NB4 (cell line): Measurements from ENCODE around the gene TMEM86A.
A peak's percentile ranks its signal among the peaks of the same experiment; 100 is the strongest.

Source experiments
- TF ChIP-seq, protein P1 (sequence below): IDR thresholded peaks from one replicate; pipeline ENCODE4 v1.5.1; 2012; ENCODE audit warnings: low read depth, low read length
- TF ChIP-seq, protein P2 (sequence below): IDR thresholded peaks from 2 replicates; pipeline ENCODE4 v1.6.1; 2011; ENCODE audit warnings: low read depth, low read length

- TF ChIP-seq, protein P1, sequence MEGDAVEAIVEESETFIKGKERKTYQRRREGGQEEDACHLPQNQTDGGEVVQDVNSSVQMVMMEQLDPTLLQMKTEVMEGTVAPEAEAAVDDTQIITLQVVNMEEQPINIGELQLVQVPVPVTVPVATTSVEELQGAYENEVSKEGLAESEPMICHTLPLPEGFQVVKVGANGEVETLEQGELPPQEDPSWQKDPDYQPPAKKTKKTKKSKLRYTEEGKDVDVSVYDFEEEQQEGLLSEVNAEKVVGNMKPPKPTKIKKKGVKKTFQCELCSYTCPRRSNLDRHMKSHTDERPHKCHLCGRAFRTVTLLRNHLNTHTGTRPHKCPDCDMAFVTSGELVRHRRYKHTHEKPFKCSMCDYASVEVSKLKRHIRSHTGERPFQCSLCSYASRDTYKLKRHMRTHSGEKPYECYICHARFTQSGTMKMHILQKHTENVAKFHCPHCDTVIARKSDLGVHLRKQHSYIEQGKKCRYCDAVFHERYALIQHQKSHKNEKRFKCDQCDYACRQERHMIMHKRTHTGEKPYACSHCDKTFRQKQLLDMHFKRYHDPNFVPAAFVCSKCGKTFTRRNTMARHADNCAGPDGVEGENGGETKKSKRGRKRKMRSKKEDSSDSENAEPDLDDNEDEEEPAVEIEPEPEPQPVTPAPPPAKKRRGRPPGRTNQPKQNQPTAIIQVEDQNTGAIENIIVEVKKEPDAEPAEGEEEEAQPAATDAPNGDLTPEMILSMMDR, result peak; percentile 98
- TF ChIP-seq, protein P2, sequence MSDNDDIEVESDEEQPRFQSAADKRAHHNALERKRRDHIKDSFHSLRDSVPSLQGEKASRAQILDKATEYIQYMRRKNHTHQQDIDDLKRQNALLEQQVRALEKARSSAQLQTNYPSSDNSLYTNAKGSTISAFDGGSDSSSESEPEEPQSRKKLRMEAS, result no peak
Observed at GRCh38 chr11:18731949-18732821, 33.6 kb downstream of the TMEM86A start.
